K562 (cell line): ENCODE measurements around the gene SH3BP4.

Experiments
- ERF ChIP-seq: fragments of 450-650 bp; formaldehyde crosslinking; IDR thresholded peaks from 2 replicates; pipeline ENCODE4 v1.4.0; 2020; ENCODE audit warnings: mild to moderate bottlenecking, mixed read lengths
- POLR2A ChIP-seq: fragments of 450-650 bp; conservative IDR thresholded peaks from 2 replicates; pipeline ENCODE4 v1.6.1; 2016
- TF ChIP-seq, protein P1 (sequence below), 2 experiments: fragments of 450-650 bp in 1 of 2; sonication (generic) in 1 of 2; formaldehyde crosslinking in 1 of 2; IDR thresholded peaks in 1 of 2; conservative IDR thresholded peaks in 1 of 2; 2 replicates each; pipeline versions ENCODE4 v1.6.1 to v1.8.1; 2016 to 2023; ENCODE audit warnings: mild to moderate bottlenecking in 2 of 2, moderate library complexity in 2 of 2, inconsistent platforms in 1 of 2, missing genetic modification reagents in 1 of 2

GRCh38 chr2:234983011-234983726 is 31.4 kb downstream of the SH3BP4 start:
- TF ChIP-seq, protein P1, sequence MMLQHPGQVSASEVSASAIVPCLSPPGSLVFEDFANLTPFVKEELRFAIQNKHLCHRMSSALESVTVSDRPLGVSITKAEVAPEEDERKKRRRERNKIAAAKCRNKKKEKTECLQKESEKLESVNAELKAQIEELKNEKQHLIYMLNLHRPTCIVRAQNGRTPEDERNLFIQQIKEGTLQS (IDR thresholded peaks at IDR 0.05): no peak
- TF ChIP-seq, protein P1 (CRISPR knock-in tag; conservative IDR thresholded peaks at IDR 0.05): no peak
- TF ChIP-seq ERF (CRISPR knock-in tag): no peak
- TF ChIP-seq POLR2A: no peak
